Activated CD8-positive, alpha-beta memory T cell treated with anti-CD3 and anti-CD28 coated beads, Interleukin-2, amount 50 U/mL, for 1 hour (primary cell): ENCODE data around the gene GPATCH8.

Experiments
- DNase-seq: peaks from one replicate; pipeline ENCODE4 v3.0.0-alpha.2; 2020; ENCODE audit errors: extremely low read depth

Gene GPATCH8

DNA sequence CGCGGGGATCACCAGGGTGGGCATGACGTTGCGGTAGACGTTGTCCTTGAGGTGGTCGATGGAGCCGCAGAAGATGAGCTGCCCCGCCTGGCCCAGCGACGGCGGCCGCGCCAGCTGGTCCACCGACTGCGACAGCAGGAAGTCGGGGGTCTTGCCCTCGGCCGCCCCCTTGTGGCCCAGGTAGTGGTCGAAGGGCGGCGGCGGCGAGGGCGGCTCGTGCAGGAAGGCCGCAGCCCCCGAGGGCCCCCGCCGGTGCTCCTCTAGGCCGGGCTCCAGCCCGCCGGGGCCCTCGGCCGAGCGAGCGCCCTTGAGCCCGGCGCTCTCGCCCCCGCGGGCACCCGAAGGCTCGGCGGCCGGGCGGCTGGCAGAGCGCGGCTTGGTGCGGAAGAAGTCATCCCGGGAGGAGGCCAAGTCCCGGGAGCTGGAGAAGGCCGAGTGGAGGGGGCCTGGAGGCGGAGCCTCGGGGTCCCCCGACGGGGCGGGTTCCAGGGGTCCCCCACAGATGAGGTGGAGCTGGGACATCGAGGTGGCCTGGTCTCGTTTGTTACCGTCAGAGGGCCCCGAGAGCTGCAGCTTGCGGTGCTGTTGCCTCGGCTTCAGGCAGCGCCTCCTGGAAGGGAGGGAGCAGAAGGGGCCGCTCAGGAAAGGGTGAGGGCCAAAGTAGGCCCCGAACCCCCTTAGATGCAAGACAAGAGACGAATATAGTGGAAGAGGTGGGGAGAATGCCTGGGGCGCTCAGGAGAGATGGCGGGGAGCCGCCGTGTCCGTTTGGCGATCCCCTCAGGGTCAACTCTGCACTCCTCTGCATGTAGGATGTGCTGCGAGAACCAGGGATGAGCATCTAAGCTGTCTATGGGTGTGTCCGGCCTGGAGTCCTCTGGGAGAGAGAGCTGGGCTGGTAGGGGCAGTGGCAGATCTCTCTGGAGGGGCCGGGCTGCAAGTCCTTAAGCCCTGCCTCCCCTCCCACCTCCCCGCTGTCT lies 148.3 kb downstream of the GPATCH8 start:
- DNase-seq = peak; percentile 22

DNA sequence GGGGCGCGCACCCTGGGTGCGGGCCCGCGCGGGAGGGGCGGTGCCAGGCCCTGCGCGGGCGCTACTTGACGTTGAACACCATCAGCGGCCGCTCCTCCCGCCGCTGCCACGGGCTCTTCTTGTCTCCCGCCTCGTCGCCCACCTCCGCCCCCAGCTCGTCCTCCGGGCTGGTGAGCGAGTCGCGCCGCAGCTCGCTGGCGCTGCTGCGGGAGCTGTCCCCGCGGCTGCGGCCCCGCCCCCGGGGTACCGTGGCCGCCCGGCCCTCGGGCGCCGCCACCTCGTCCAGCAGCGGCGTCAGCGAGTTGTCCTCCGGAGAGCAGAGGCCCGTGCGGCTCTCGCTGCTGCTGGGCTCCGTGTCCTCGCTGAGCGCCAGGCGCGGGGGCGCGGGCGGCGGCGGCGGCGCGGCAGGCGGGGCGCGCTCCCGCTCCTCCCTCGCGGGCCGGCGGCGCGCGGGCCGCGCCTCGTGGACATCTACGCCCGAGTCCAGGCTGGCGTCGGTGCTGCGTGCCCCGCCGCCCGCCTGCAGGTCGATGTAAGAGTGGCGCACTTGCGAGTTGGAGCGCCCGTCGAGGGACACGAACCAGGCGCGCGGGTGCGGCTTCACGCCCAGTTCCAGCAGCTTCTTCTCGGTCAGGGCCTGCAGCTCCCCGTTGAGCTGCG lies 149.4 kb downstream of the GPATCH8 start:
- no peak for DNase-seq

DNA sequence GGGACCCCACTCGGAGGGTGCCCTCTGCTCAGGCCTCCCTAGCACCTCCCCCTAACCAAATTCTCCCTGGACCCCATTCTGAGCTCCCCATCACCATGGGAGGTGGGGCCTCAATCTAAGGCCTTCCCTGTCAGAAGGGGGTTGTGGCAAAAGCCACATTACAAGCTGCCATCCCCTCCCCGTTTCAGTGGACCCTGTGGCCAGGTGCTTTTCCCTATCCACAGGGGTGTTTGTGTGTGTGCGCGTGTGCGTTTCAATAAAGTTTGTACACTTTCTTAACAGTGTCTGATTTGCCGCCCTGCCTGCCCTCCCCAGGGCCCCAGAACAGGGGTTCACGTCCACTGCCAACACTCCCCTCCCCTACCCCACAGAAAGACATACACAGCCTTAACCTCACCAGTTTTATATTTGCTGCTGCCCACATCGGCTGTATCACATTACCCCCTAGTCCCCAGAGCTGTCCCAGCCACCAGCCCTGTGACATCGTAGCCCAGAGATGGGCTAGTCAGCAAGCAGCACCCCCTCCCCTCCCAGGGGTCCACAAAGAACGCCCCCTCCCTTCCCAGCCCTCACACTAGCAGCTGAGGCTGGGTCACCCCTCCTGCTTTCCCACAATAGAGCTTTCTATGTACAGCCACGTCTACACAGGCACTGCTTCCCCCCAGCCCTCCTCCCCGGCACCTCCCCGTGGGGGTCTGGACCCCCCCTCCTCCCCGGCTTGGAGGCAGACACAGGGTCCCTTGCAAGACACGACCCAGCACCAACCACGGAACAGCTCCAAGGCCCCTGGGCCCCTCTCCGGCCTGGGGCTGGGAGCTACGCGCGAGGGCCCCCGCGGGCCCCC lies 150.2 kb downstream of the GPATCH8 start:
- no peak for DNase-seq

DNA sequence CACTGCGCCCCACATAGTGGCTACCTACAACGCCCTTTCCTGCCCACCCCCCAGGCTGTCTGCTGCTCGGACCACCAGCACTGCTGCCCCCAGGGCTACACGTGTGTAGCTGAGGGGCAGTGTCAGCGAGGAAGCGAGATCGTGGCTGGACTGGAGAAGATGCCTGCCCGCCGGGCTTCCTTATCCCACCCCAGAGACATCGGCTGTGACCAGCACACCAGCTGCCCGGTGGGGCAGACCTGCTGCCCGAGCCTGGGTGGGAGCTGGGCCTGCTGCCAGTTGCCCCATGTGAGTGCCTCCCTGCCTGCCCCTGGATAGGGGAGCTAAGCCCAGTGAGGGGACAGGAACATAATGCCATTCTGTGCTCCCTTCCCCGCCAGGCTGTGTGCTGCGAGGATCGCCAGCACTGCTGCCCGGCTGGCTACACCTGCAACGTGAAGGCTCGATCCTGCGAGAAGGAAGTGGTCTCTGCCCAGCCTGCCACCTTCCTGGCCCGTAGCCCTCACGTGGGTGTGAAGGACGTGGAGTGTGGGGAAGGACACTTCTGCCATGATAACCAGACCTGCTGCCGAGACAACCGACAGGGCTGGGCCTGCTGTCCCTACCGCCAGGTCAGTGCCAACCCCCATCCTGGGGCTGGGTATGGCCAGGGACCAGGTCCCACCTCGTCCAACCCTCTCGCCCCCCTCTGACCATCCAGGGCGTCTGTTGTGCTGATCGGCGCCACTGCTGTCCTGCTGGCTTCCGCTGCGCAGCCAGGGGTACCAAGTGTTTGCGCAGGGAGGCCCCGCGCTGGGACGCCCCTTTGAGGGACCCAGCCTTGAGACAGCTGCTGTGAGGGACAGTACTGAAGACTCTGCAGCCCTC lies 151.0 kb downstream of the GPATCH8 start:
- no peak for DNase-seq

DNA sequence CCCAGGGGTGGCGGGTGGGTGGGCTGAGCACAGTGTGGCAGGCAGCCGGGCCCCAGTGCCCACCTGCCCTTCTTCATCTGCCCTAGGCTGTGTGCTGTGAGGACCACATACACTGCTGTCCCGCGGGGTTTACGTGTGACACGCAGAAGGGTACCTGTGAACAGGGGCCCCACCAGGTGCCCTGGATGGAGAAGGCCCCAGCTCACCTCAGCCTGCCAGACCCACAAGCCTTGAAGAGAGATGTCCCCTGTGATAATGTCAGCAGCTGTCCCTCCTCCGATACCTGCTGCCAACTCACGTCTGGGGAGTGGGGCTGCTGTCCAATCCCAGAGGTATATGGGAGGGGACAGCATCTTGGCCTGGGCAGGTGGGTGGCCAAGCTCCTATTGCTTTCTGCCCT lies 151.7 kb downstream of the GPATCH8 start:
- no peak for DNase-seq

DNA sequence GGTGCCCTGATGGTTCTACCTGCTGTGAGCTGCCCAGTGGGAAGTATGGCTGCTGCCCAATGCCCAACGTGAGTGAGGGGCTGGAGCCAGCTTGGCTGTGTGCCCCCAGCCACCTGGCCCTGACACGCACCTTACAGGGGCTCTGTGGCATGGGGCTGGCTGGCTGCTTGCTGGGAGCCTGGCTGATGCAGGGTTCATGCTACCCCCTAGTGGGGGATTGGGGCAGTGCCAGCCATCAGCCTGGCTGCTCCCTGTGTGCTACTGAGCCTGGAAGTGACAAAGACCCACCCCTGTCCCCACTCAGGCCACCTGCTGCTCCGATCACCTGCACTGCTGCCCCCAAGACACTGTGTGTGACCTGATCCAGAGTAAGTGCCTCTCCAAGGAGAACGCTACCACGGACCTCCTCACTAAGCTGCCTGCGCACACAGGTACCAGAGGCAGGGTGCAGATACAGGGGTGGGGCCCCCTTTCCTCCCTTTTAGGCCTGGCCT lies 152.4 kb downstream of the GPATCH8 start:
- peak; percentile 24 for DNase-seq

DNA sequence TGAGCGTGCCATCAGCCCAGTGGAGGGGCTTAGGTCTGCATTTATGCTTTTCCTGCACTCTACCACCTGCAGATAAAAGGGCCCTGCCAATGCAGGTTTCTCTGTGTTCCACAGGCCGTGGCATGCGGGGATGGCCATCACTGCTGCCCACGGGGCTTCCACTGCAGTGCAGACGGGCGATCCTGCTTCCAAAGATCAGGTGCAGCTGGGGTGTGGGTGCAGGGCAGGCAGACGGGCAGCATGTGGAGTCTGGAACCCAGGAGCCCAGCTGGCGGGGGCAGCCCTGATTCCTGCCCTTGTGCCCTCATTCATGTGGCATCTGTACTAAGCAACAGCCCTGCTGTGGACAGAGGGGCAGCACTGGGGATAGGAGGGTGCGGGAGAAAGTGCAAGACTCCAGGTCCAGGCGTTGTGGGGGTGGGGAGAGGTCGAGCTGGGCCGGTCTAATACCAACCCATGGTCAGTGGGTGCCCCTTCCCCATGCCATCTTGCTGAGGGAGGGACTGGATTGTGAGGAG lies 153.6 kb downstream of the GPATCH8 start:
- DNase-seq = no peak

DNA sequence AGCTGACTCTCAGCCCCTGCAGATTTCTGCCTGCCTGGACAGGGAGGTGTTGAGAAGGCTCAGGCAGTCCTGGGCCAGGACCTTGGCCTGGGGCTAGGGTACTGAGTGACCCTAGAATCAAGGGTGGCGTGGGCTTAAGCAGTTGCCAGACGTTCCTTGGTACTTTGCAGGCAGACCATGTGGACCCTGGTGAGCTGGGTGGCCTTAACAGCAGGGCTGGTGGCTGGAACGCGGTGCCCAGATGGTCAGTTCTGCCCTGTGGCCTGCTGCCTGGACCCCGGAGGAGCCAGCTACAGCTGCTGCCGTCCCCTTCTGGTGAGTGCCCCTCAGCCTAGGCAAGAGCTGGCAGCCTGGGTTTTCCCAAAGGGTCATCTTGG lies 154.2 kb downstream of the GPATCH8 start:
- DNase-seq = no peak

DNA sequence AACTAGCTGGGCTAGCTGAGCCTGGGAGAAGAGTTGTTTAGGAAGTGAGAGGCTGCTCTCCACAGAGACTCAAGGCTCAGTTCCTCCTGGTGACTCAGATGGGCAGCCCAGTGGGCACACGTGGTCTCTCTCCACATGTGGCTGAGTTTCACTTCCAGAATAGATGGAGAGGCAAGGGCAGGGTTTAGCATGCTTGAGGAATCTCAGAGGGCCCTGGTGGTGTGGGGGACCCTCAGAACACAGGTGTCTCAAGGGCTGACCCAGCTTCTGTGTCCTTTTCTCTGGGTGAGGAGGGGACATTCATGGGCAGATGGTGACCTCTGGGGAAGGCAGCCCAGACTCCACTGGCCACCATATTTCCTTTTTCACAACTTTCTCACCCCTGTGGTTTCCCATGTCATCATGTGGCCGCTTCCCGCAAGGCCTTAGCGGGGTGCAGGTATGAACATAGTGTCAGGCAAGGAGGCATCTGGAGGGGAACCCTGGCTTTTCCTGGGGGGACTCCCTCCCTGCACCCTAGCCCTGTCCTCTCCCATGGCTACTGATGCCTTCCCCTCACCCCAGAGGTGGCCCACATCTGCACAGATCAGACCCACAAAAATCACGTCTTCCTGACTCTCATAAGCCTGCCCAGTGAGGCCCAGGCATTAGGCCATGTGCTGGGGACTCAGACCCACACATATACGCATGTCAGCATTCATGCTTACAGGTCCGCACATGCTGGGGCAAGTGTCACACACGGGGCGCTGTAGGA lies 154.8 kb downstream of the GPATCH8 start:
- DNase-seq = no peak
